Measurements from ENCODE around the gene FGFR2. TPM values are rescaled to one million over a fixed set of nuclear protein-coding genes. Genes with fewer than 3 reads are reported as not detected.

The FGFR2 gene
- total RNA-seq, 1 donor from 2014 or later, result 4.4 TPM

DNA sequence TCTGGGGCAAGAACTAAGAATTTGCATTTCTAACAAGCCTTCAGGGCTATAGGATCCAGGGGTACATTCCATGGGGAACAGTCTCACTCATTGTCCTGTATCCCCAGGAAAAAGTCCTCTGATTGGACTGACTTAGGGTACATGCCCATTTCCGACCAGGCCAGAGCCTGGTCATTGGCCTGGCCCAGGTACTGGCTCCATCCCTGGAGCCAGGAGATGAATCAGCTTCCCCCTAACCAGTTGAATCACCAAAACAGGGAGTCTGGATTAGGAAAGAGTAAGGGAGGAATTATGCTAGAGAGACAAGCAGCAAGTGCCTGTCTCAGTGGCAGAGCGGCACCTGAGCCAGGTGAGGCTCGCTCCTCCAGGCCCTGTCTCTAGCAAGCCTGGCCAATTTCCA, 137.5 kb downstream of the FGFR2 start:
- H3K27me3 ChIP-seq, result no peaks in the 10 kb centered on the region
- intact Hi-C loops (cut with DNase I), result loop anchor here (1.0 kb wide), 1 partner anchor 137 kb away; no protein-coding TSS in a partner anchor
- no peaks in the 10 kb centered on the region for H3K9me3 ChIP-seq
- H3K4me3 ChIP-seq, result no peak overlapping the region
- H3K27ac ChIP-seq, result peak overlapping the region; percentile 84 to 89
- DNase-seq (ENCODE audit: low spot score in 2 of 2), result peak in 1 of 2 donors; percentile 64
- no peaks in the 10 kb centered on the region for H3K36me3 ChIP-seq
- peaks cover 7 to 20% of the 10 kb centered on the region in 2 donors for H3K4me1 ChIP-seq
- TF ChIP-seq, protein P1, sequence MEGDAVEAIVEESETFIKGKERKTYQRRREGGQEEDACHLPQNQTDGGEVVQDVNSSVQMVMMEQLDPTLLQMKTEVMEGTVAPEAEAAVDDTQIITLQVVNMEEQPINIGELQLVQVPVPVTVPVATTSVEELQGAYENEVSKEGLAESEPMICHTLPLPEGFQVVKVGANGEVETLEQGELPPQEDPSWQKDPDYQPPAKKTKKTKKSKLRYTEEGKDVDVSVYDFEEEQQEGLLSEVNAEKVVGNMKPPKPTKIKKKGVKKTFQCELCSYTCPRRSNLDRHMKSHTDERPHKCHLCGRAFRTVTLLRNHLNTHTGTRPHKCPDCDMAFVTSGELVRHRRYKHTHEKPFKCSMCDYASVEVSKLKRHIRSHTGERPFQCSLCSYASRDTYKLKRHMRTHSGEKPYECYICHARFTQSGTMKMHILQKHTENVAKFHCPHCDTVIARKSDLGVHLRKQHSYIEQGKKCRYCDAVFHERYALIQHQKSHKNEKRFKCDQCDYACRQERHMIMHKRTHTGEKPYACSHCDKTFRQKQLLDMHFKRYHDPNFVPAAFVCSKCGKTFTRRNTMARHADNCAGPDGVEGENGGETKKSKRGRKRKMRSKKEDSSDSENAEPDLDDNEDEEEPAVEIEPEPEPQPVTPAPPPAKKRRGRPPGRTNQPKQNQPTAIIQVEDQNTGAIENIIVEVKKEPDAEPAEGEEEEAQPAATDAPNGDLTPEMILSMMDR (IDR thresholded peaks at IDR 0.05), result no peak

DNA sequence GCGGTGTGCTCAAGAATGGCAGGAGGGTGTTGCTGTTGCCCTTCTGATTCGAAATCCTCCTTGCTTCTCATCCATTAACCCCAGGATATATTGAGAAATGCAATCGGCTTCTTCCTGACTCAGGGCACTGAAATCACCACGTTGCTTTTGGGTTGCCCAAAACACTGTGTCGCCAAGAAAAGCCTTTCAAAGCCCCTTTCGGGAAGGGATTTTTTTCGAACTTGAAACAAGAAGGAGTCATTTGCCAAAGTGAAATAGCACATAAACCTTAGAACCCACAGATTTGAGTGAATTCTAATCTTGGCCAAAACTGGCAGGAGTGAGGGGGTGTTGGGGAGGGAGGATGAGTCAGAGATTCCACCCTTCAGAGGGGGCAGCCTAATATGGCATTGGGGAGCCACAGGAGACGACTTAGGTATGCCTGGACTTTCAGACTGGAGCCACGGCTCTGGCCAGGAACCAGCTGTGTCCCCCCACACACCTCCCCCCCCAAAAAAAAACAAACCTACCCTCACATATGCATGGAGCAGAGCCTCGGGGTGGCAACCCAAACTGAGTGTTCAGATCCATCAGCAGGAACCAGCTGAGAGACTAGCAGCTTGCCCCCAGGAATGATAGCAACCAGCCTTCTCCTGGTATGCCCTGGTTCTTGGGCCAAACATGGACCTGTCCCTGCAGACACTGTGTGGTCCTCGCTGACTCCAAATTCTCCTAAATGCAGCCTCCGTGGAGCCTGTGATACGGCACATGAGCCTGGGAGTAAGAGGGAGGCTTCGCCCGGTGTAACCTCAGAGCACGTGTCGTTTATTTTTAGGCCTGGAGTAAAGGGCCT, 138.4 kb downstream of the FGFR2 start:
- Histone ChIP-seq H3K4me1 (peaks cover 7 to 20% of the 10 kb centered on the region in 2 donors), H3K27ac (peak overlapping the region; percentile 84 to 89), H3K27me3 (no peaks in the 10 kb centered on the region), H3K9me3 (no peaks in the 10 kb centered on the region), H3K4me3 (peak overlapping the region; percentile 12 to 28), H3K36me3 (no peaks in the 10 kb centered on the region)
- intact Hi-C loops (cut with DNase I), result loop anchor here (1.0 kb wide), 1 partner anchor 137 kb away; no protein-coding TSS in a partner anchor
- DNase-seq (ENCODE audit: low spot score in 2 of 2), result peak in 1 of 2 donors; percentile 85
- TF ChIP-seq, protein P1 (IDR thresholded peaks at IDR 0.05), result no peak

DNA sequence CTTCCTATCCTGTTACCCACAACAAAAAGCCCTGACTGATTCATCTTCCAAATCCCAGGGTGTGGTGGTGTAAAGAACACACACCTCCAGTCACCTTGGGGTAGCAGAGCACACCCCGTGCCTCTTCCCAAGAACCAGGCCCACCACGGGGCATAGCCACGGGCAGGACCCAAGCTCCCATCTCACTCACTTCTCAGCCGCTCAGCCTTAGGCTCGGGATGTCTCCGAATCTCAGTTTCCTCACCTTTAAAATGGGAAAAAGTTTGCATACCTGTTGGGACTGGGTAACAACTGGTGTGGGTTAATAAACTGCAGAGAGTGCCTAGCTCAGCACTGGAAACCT, 139.0 kb downstream of the FGFR2 start:
- H3K27me3 ChIP-seq, result no peaks in the 10 kb centered on the region
- TF ChIP-seq, protein P1 (IDR thresholded peaks at IDR 0.05), result no peak
- H3K4me1 ChIP-seq, result peaks cover 7 to 20% of the 10 kb centered on the region in 2 donors
- H3K27ac ChIP-seq, result peak overlapping the region; percentile 84 to 89
- H3K9me3 ChIP-seq, result no peaks in the 10 kb centered on the region
- no peaks in the 10 kb centered on the region for H3K36me3 ChIP-seq
- peak overlapping the region in 1 of 2 donors; percentile 28 for H3K4me3 ChIP-seq
- intact Hi-C loops (cut with DNase I), result no loop called here
- DNase-seq (ENCODE audit: low spot score in 2 of 2), result no peak

DNA sequence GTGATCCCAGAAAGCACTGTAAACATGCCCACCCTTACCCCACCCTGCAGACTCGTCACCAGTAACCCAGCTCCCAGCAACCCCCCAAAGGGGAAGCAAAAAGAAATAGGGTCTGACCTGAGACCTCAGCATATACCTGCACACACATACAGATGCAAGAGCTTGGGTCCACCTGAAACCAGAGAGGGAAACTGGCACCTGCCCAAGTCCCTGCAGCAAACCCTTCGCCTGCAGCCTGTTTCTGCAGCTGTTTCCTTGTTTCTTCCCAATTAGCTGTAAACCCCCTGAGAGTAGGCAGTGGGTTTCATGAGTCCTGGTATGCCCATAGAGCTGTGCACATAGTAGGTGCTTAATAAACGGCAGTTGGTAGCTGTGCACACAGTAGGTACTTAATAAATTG, 140.5 kb downstream of the FGFR2 start:
- Histone ChIP-seq H3K27me3 (no peaks in the 10 kb centered on the region), H3K27ac (peak overlapping the region in 1 of 2 donors; percentile 84), H3K36me3 (no peaks in the 10 kb centered on the region), H3K4me1 (peaks cover 5 to 17% of the 10 kb centered on the region in 2 donors), H3K9me3 (no peaks in the 10 kb centered on the region), H3K4me3 (no peak overlapping the region)
- TF ChIP-seq, protein P1 (IDR thresholded peaks at IDR 0.05), result no peak
- intact Hi-C loops (cut with DNase I), result no loop called here
- no peak for DNase-seq (ENCODE audit: low spot score in 2 of 2)

DNA sequence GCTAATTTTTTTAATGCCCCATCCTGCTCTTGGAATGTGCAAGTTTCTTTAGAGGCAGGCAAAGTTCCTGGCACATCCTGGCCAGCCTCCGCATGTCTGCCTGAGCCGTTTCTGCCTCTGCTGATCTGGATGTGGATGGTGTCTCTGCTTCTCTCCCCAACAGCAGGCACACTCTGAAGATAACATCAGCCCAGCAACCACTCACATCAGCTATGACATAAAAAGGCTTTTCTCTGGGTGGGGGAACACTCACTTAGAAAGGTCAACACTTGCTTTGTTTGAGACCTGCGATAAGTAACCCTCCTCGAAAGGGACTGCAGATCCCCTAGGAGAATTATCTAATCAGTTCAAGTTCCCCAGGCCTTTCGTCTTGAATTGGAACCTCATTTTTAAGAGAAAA, 142.9 kb downstream of the FGFR2 start:
- H3K4me3 ChIP-seq, result no peak overlapping the region
- H3K4me1 ChIP-seq, result peaks cover 5 to 10% of the 10 kb centered on the region in 2 donors
- H3K27me3 ChIP-seq, result no peaks in the 10 kb centered on the region
- no peaks in the 10 kb centered on the region for H3K9me3 ChIP-seq
- DNase-seq (ENCODE audit: low spot score in 2 of 2), result no peak
- H3K36me3 ChIP-seq, result no peaks in the 10 kb centered on the region
- intact Hi-C loops (cut with DNase I), result no loop called here
- TF ChIP-seq, protein P1 (IDR thresholded peaks at IDR 0.05), result no peak
- H3K27ac ChIP-seq, result no peak overlapping the region

Measured in ascending aorta (tissue), 2 donors.